SJSA1 (cell line): ENCODE measurements around the gene CHURC1. TPM values are rescaled to one million over a fixed set of nuclear protein-coding genes. Genes with fewer than 3 reads are reported as not detected.

Source experiments
- DNase-seq, 2 experiments: peaks; one replicate each; pipeline ENCODE4 v3.0.0-alpha.2; 2015 to 2020; ENCODE audit warnings: low spot score in 2 of 2, low read depth in 1 of 2
- H3K27ac ChIP-seq: fragments of 250-450 bp; sonication (Bioruptor Pico); 2 replicates; pipeline ENCODE4 v1.5.1; 2020; ENCODE audit warnings: mild to moderate bottlenecking, moderate library complexity
- H3K27me3 ChIP-seq: fragments of 250-450 bp; sonication (Bioruptor Pico); replicated peaks from 2 replicates; pipeline ENCODE4 v1.5.1; 2020; ENCODE audit warnings: mild to moderate bottlenecking, moderate library complexity
- H3K36me3 ChIP-seq: fragments of 250-450 bp; sonication (Bioruptor Pico); 2 replicates; pipeline ENCODE4 v1.5.1; 2020; ENCODE audit warnings: mild to moderate bottlenecking
- H3K4me1 ChIP-seq: fragments of 250-450 bp; sonication (Bioruptor Pico); replicated peaks from 2 replicates; pipeline ENCODE4 v1.6.1; 2021; ENCODE audit warnings: mild to moderate bottlenecking
- H3K4me3 ChIP-seq: fragments of 250-450 bp; sonication (Bioruptor Pico); 2 replicates; pipeline ENCODE4 v1.5.1; 2020; ENCODE audit warnings: mild to moderate bottlenecking
- H3K9me3 ChIP-seq: fragments of 250-450 bp; sonication (Bioruptor Pico); replicated peaks from 2 replicates; pipeline ENCODE4 v1.5.1; 2020; ENCODE audit warnings: mild to moderate bottlenecking
- total RNA-seq: library from RNA; depleted of rRNA; stranded (reverse); fragments of >200 nt; shearing (Covaris generic); gene quantifications from 2 replicates; pipeline ENCODE4 v1.2.3, GENCODE V29; 2014

The CHURC1 gene
- total RNA-seq, 1 experiment from 2014 or later = 72.4 TPM

DNA sequence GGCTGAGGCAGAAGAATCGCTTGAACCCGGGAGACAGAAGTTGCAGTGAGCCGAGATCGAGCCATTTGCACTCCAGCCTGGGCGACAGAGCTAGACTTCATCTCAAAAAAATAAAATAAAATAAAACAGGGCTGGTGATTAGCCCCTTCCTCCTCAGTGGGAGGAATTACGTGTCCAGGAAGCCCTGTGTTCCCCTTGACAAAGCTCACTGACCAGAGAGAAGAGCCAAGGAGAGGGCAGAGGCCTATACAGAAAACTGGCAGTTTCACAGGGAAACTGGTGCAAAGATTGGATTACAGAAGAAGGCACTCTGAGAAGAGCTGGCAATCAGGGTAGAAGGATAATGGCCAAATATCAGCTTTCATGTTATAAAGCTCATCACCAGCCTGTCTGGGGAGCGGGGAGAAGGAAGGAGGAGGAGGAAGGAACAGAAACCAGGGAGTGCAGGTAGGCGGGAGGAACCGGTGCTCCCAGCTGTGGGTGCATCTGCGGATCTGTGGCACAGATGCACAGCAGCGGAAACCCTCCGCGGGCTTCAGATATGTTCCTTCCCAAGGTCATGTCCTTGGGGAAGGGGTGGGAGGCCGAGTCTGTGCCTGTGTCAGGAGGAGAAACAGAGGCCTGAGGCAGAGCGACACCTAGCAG is 51.2 kb downstream of the CHURC1 start:
- Histone ChIP-seq H3K4me3 (no peak overlapping the region), H3K4me1 (no peaks in the 10 kb centered on the region), H3K27ac (no peak overlapping the region), H3K27me3 (no peaks in the 10 kb centered on the region), H3K9me3 (no peaks in the 10 kb centered on the region), H3K36me3 (no peaks in the 10 kb centered on the region)
- DNase-seq = no peak

DNA sequence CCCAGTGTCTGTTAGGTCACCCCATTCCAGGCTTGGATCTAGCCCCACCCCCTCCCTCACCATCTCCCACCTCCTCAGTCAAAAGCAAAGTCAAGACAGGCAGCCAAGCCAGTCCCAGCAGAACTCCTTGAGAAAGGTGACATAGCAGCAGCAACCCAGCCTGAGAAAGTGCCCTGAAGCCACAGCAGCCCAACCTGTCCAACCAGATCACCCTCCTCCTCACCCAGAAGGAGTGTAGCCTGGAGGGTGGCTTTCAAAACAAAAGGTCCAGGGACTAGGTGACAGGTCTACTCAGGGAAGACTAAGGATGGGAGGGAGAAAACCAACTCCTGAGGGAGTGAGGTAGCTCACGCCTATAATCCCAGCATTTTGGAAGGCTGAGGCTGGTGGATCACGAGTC is 52.7 kb downstream of the CHURC1 start:
- Histone ChIP-seq H3K4me3 (no peak overlapping the region), H3K36me3 (no peaks in the 10 kb centered on the region), H3K4me1 (no peaks in the 10 kb centered on the region; the same call in 1 of the 2 replicates), H3K27me3 (no peaks in the 10 kb centered on the region), H3K9me3 (no peaks in the 10 kb centered on the region), H3K27ac (no peak overlapping the region)
- DNase-seq = no peak

DNA sequence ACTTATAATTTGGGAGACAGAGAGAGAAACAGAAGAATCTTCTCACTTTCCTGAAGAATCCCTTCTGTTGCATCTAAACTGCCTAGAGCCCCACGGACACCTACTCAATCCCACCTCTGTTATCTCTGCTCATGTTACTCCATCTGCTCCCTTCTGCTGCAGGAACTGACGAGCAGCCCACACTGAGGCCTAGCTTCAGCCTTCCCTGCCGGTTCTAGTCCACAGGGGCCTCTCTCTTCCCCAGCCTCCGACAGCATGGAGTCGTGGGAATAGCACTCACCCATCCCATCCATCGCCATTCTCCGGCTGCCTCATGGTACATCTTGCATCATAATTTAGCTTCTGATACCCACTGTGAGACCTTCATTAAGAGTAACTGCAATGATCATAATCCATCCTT is 53.9 kb downstream of the CHURC1 start:
- H3K4me1 ChIP-seq = no peaks in the 10 kb centered on the region; the same call in 1 of the 2 replicates
- no peaks in the 10 kb centered on the region for H3K36me3 ChIP-seq
- no peaks in the 10 kb centered on the region for H3K9me3 ChIP-seq
- no peak overlapping the region for H3K4me3 ChIP-seq
- H3K27me3 ChIP-seq = no peaks in the 10 kb centered on the region
- H3K27ac ChIP-seq = no peak overlapping the region
- no peak for DNase-seq

DNA sequence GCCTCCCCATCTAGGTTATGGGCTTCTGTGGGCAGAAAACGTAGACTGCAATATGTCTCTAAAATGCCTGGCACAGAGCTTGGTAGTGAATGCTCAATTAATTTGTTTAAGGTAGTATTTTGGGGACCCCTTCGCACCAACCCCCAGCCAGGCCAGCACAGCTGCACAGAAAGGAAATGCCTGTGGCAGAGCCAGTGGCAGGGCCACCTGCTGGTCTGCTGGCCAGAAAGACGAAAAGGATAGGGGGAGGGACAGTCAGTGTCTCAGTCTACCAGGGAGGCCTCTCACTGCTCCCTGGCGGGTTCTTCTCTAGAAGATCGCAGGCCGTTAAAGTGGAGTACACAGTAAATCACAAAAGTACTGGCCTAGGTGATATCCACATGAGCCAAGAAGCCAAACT is 54.4 kb downstream of the CHURC1 start:
- H3K4me1 ChIP-seq = no peaks in the 10 kb centered on the region; the same call in 1 of the 2 replicates
- H3K36me3 ChIP-seq = no peaks in the 10 kb centered on the region
- no peaks in the 10 kb centered on the region for H3K27me3 ChIP-seq
- H3K9me3 ChIP-seq = no peaks in the 10 kb centered on the region
- H3K27ac ChIP-seq = no peak overlapping the region
- no peak overlapping the region for H3K4me3 ChIP-seq
- no peak for DNase-seq

DNA sequence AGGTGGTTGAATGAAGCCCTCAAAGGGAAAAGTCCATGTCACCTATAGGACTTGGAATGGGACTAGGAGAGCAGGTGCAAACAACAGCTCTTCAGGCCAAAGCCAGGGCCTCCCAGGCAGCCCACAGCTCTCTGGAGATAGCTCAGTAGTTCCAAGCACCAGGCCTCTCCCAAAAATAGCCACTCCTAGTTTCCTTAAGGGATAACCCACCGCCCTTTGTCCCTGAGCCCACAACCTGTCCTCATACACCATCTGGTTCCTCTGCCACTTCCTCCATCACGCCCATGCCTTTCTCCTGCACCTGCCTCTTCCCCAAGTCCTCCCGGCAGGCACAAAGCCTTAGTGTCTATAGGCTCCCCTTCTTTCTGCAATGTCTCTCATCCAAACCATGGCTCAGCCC is 55.8 kb downstream of the CHURC1 start:
- no peak for DNase-seq
- Histone ChIP-seq H3K36me3 (no peaks in the 10 kb centered on the region), H3K4me3 (no peak overlapping the region), H3K27ac (no peak overlapping the region), H3K9me3 (no peaks in the 10 kb centered on the region), H3K4me1 (no peaks in the 10 kb centered on the region; the same call in 1 of the 2 replicates), H3K27me3 (no peaks in the 10 kb centered on the region)

DNA sequence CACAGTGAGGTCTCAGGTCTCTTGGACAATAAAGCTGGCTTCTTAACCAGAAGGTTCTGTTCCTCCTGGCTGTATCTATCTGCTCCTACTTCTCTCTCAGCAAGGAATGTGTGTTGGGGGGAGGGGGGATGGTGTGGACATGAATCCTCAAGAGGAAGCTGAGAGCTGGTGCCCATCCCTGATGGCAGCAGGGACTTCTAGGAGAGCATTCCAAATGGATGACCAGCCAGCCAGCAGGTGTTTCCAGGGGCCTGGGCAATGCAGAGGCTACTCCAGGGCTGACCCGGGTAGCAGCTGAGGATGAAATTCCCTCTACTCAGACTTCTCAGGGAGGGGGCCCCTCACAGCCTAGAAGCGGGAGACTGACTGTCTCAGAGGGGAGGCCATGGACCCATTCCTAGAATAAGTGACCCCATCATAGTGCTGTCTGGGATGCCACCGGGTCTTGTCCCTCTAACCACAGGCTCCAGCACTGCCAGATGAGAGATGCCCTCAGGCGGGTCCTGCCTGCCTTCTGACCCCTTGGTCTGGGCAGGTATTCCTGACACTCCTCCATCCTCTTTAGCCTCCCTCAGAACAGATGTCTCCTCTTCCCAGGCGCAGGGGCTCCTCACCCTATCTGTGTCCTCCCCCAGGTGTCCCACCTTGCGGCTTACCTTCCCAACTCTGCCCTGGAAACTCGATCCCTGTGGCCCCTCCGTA is 56.7 kb downstream of the CHURC1 start:
- Histone ChIP-seq H3K4me1 (no peaks in the 10 kb centered on the region; the same call in 1 of the 2 replicates), H3K36me3 (no peaks in the 10 kb centered on the region), H3K27ac (no peak overlapping the region), H3K27me3 (no peaks in the 10 kb centered on the region), H3K4me3 (no peak overlapping the region), H3K9me3 (no peaks in the 10 kb centered on the region)
- DNase-seq = no peak

DNA sequence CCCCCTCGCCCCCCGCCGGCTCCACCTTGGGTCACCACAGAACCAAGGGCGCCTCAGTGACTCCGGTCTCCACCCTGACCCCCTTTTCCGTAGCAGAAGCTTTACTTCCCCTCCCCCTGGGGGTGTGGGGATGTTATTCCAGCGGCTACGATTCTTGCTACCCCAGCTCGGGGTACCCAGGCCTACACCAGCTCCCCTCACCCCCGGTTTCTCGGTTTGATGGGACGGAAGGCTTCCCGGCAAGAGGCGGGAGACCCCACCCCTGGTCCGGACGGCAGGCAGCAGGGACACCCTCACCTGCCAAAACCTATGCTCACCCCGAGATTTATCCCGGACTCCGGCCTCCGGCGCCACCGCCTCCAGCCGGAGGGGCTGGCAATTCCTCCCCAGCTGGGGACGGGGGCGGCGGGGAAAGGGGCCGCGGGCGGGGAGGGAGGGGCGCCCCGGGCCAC is 57.3 kb downstream of the CHURC1 start:
- DNase-seq = no peak
- Histone ChIP-seq H3K36me3 (no peaks in the 10 kb centered on the region), H3K4me3 (peak overlapping the region; percentile 55), H3K9me3 (no peaks in the 10 kb centered on the region), H3K4me1 (no peaks in the 10 kb centered on the region; the same call in 1 of the 2 replicates), H3K27ac (no peak overlapping the region), H3K27me3 (no peaks in the 10 kb centered on the region)

DNA sequence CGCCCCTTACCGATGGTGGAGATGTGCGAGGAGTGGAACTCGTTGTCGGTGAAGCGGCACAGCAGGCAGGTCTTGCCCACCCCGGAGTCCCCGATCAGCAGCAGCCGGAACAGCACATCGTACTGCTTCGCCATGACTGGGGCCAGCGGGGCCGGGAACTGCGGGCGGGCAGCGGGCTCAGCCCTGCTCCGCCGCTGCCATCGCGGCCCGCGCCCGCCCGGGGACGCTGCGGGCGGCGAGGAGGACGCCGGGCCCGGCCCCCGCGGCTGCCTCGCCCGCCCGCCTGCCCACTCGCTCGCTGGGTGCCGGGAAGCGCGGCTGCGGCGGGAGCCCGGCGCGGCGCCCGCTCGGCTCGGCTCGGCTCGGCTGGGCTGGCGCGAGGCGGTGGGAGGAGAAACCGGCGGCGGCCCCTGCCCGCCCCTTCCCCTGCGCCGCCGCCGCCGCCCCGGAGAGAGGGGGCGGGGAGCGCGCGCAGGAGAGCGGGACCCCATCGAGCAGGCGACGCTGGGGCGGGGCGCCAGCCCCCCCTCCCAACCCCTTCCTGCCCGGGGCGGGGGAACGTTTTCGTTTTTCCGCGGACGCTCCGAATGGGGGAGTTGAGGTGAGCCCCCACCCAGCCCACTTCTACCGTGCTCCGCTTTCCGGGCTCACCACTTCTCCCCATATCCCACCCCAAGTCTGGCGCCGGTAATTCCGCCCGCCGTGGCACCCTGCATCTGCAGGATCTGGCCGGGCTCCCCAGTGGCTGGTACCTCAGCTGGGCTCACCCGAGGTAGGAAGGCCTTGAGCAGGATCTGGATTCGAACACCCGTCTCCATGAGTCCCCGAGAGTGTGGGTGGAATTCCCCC is 57.9 kb downstream of the CHURC1 start, which contains the start of gene RAB15:
Gene RAB15, minus strand, starts transcription at position 394 of the 849 bp plus-strand sequence. Its CDS starts 260 bp downstream, at position 134.
- H3K27me3 ChIP-seq = no peaks in the 10 kb centered on the region
- DNase-seq = no peak
- H3K4me1 ChIP-seq = no peaks in the 10 kb centered on the region; the same call in 1 of the 2 replicates
- peak within 1 kb of the TSS; percentile 55 for H3K4me3 ChIP-seq
- H3K9me3 ChIP-seq = no peaks in the 10 kb centered on the region
- H3K27ac ChIP-seq = no peak within 1 kb of the TSS
- H3K36me3 ChIP-seq = no peaks in the 10 kb centered on the region

DNA sequence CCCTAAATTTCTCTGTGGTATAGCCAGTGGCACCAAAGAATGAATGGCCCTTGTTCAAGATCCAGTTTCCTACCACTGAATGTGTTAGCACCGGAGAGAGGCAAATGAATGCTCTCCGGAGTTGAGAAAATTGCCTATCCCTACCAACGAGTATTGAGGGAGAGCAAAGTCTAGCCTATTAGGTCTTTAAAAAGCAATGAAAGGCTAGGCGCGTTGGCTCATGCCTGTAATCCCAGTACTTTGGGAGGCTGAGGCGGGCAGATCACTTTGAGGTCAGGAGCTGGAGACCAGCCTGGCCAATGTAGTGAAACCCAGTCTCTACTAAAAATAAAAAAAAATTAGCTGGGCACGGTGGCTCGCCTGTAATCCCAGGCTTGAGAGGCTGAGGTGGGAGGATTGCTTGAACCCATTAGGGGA is 58.8 kb downstream of the CHURC1 start:
- Histone ChIP-seq H3K27ac (no peak overlapping the region), H3K27me3 (no peaks in the 10 kb centered on the region), H3K4me3 (no peak overlapping the region; the same call in 1 of the 2 replicates), H3K4me1 (no peaks in the 10 kb centered on the region; the same call in 1 of the 2 replicates), H3K36me3 (no peaks in the 10 kb centered on the region), H3K9me3 (no peaks in the 10 kb centered on the region)
- no peak for DNase-seq

DNA sequence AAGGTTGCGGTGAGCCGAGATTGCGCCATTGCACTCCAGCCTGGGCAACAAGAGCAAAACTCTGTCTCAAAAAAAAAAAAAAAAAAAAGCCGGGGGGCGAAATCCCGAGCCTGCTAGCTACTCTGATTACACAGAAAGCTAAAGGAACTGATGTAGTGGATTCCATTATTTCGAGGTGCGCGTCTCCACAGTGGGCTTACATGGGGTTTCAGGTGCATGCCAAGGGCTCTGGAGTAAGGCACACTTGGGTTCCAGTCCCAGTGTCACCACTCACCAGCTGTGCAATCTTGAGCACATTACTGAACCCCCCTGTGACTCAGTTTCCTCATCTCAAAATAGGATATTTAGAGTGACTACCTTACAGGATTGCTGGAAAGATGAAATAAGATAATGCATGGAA is 59.6 kb downstream of the CHURC1 start:
- no peaks in the 10 kb centered on the region for H3K36me3 ChIP-seq
- no peak overlapping the region for H3K4me3 ChIP-seq
- no peak overlapping the region for H3K27ac ChIP-seq
- no peaks in the 10 kb centered on the region; the same call in 1 of the 2 replicates for H3K4me1 ChIP-seq
- no peaks in the 10 kb centered on the region for H3K27me3 ChIP-seq
- no peaks in the 10 kb centered on the region for H3K9me3 ChIP-seq
- no peak for DNase-seq

DNA sequence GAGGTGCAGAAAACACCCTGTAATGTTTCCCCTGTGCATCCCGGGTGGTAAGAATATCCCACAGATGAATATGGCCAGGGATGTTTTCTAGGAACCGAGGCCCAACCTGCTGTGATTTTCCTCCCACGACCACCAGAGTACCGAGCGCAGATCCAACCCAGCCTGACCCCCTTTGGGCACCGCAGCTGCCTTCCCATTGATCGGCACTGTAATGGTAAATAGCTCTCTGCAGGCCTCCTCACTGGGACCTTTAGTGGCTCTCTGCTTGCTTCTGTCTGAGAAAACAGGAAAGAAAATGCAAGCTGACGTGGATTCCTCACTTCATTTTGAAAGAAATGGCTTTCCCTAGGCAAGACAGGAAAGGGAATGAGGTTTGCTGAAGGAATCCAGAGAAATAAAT is 60.3 kb downstream of the CHURC1 start:
- no peaks in the 10 kb centered on the region for H3K27me3 ChIP-seq
- no peak overlapping the region for H3K4me3 ChIP-seq
- no peak for DNase-seq
- H3K27ac ChIP-seq = no peak overlapping the region
- no peaks in the 10 kb centered on the region for H3K9me3 ChIP-seq
- H3K36me3 ChIP-seq = no peaks in the 10 kb centered on the region
- H3K4me1 ChIP-seq = no peaks in the 10 kb centered on the region; the same call in 1 of the 2 replicates

DNA sequence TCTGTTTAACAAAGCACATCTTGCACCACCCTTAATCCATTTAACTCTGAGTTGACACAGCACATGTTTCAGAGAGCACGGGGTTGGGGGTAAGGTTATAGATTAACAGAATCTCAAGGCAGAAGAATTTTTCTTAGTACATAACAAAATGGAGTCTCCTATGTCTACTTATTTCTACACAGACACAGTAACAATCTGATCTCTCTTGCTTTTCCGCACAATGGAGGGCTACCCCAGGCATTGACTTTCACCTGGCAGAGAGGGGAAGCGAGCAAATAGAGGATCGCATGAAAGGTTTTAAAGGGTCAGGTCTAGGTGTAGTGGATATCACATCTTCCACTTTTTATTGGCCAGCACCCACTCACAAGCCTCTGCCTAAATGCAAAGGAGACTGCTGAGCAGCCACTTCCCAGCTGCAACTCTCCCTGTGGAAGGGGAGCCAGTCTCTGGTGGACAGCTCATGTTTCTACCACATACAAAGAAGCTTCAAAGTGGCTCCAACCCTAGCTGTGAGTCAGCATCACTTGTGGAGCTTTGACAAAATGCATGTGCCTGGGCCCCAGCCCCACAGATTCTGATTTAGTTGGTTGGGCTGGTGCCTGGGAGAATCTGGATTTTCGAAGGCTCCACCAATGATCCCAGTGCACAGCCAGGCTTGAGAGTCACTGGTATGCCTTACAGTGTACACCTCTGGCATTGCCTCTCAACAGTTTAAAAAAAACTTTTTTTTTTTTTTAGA is 65.2 kb downstream of the CHURC1 start:
- no peak for DNase-seq
- Histone ChIP-seq H3K9me3 (no peaks in the 10 kb centered on the region), H3K27ac (no peak overlapping the region), H3K4me1 (no peaks in the 10 kb centered on the region), H3K36me3 (no peaks in the 10 kb centered on the region), H3K27me3 (0 out of 2 replicates have a peak, but pooled peaks cover 2% of the 10 kb centered on the region), H3K4me3 (no peak overlapping the region)
